Glutamatergic neuron (in vitro differentiated cells): ENCODE data around the gene TPCN2. TPM values are rescaled to one million over a fixed set of nuclear protein-coding genes. Genes with fewer than 3 reads are reported as not detected.
A peak's percentile ranks its signal among the peaks of the same experiment; 100 is the strongest.

Experiments used
- DNase-seq: peaks from one replicate; pipeline ENCODE4 v3.0.0; 2022
- H3K27ac Mint-ChIP-seq: one replicate; pipeline ENCODE4 v1.8.0; 2020; ENCODE audit warnings: mild to moderate bottlenecking, mixed read lengths, inconsistent platforms; ENCODE audit not compliant: unreplicated experiment
- H3K27me3 Mint-ChIP-seq: one replicate; pipeline ENCODE4 v1.8.0; 2020; ENCODE audit warnings: mild to moderate bottlenecking, moderate library complexity, mixed read lengths, inconsistent platforms; ENCODE audit not compliant: unreplicated experiment
- H3K36me3 Mint-ChIP-seq: one replicate; pipeline ENCODE4 v1.8.0; 2020; ENCODE audit warnings: mild to moderate bottlenecking, mixed read lengths, inconsistent platforms; ENCODE audit not compliant: unreplicated experiment
- H3K4me1 Mint-ChIP-seq: one replicate; pipeline ENCODE4 v1.8.0; 2020; ENCODE audit warnings: mild to moderate bottlenecking, low read depth, mixed read lengths, inconsistent platforms; ENCODE audit not compliant: unreplicated experiment
- H3K4me3 Mint-ChIP-seq: one replicate; pipeline ENCODE4 v1.8.0; 2020; ENCODE audit warnings: mild to moderate bottlenecking, mixed read lengths, inconsistent platforms; ENCODE audit not compliant: unreplicated experiment
- H3K9me3 Mint-ChIP-seq: one replicate; pipeline ENCODE4 v1.8.0; 2020; ENCODE audit warnings: mild to moderate bottlenecking, moderate library complexity, mixed read lengths, inconsistent platforms; ENCODE audit not compliant: unreplicated experiment
- CTCF ChIP-seq: fragments of 200-600 bp; sonication (generic); IDR thresholded peaks from one replicate; pipeline ENCODE4 v1.5.0; 2021; ENCODE audit not compliant: partially characterized antibody, unreplicated experiment
- total RNA-seq: library from RNA; stranded (reverse); fragmentation: NEBNext Ultra II Directional; extraction: Animal tissue kit (Norgen Biotek cat#: 25700); gene quantifications from one replicate; pipeline ENCODE4 v1.2.1, GENCODE V29; 2021; ENCODE audit not compliant: unreplicated experiment

TPCN2 gene
- total RNA-seq, 1 donor from 2014 or later, result 17.2 TPM

GRCh38 chr11:69051381-69052342 is 2.9 kb downstream of the TPCN2 start:
- peak overlapping the region; percentile 32 for H3K4me3 Mint-ChIP-seq
- no peak overlapping the region for H3K27ac Mint-ChIP-seq
- H3K9me3 Mint-ChIP-seq, result peaks cover 2% of the 10 kb centered on the region
- no peak for DNase-seq
- peaks cover 17% of the 10 kb centered on the region for H3K4me1 Mint-ChIP-seq
- H3K36me3 Mint-ChIP-seq, result no peaks in the 10 kb centered on the region
- peaks cover 1% of the 10 kb centered on the region for H3K27me3 Mint-ChIP-seq
- TF ChIP-seq CTCF, result no peak

GRCh38 chr11:69052343-69053168 is 3.8 kb downstream of the TPCN2 start:
- no peak overlapping the region for H3K27ac Mint-ChIP-seq
- H3K36me3 Mint-ChIP-seq, result no peaks in the 10 kb centered on the region
- H3K27me3 Mint-ChIP-seq, result peaks cover 1% of the 10 kb centered on the region
- no peak overlapping the region for H3K4me3 Mint-ChIP-seq
- peaks cover 17% of the 10 kb centered on the region for H3K4me1 Mint-ChIP-seq
- no peak for DNase-seq
- TF ChIP-seq CTCF, result no peak
- peaks cover 2% of the 10 kb centered on the region for H3K9me3 Mint-ChIP-seq

- no peak overlapping the region for H3K4me3 Mint-ChIP-seq
Measured at GRCh38 chr11:69053169-69053477, 4.4 kb downstream of the TPCN2 start.

GRCh38 chr11:69053546-69054396 is 5.0 kb downstream of the TPCN2 start:
- Mint-ChIP-seq H3K27me3 (no peaks in the 10 kb centered on the region), H3K4me1 (peaks cover 11% of the 10 kb centered on the region), H3K4me3 (no peak overlapping the region), H3K9me3 (peaks cover 2% of the 10 kb centered on the region), H3K36me3 (no peaks in the 10 kb centered on the region), H3K27ac (no peak overlapping the region)
- no peak for TF ChIP-seq CTCF
- DNase-seq, result no peak

More at GRCh38 chr11:69053169-69053477, 4.4 kb downstream of the TPCN2 start:
- no peaks in the 10 kb centered on the region for H3K36me3 Mint-ChIP-seq
- H3K9me3 Mint-ChIP-seq, result peaks cover 2% of the 10 kb centered on the region
- H3K27me3 Mint-ChIP-seq, result peaks cover 1% of the 10 kb centered on the region
- TF ChIP-seq CTCF, result no peak
- H3K27ac Mint-ChIP-seq, result no peak overlapping the region
- no peak for DNase-seq
- H3K4me1 Mint-ChIP-seq, result peaks cover 13% of the 10 kb centered on the region
